Measurements from ENCODE around the gene PPIG. TPM values are rescaled to one million over a fixed set of nuclear protein-coding genes. Genes with fewer than 3 reads are reported as not detected.

Gene PPIG
- total and polyA plus RNA-seq, 2 experiments from 2014 or later = 40.7 to 157 TPM

DNA sequence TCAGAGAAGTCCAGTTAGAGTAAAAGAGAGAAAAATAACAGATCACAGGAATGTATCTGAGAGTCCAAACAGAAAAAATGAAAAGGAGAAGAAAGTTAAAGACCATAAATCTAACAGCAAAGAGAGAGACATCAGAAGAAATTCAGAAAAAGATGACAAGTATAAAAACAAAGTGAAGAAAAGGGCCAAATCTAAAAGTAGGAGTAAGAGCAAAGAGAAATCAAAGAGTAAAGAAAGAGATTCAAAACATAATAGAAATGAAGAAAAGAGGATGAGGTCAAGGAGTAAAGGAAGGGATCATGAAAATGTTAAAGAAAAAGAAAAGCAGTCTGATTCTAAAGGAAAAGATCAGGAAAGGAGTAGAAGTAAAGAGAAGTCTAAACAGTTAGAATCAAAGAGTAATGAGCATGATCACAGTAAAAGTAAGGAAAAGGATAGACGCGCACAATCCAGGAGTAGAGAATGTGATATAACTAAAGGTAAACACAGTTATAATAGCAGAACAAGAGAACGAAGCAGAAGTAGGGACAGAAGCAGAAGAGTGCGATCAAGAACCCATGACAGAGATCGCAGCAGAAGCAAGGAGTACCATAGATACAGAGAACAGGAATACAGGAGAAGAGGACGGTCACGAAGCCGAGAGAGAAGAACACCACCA lies 52.4 kb downstream of the PPIG start:
- TF ChIP-seq JUNB (IDR thresholded peaks at IDR 0.05; ENCODE audit: unreplicated experiment) (no peak), ETS1 (IDR thresholded peaks at IDR 0.05) (no peak), ZNF114 (CRISPR knock-in tag; IDR thresholded peaks at IDR 0.05) (no peak), CREB1 (CRISPR knock-in tag; IDR thresholded peaks at IDR 0.05; ENCODE audit: low read depth) (no peak), REST (IDR thresholded peaks at IDR 0.05; ENCODE audit: unreplicated experiment) (no peak), NANOG (IDR thresholded peaks at IDR 0.05; ENCODE audit: borderline replicate concordance) (no peak), STAT1 (IDR thresholded peaks at IDR 0.05; ENCODE audit: unreplicated experiment) (no peak), POLR2AphosphoS5 (IDR thresholded peaks at IDR 0.05; ENCODE audit: low read depth) (no peak), EZH2 (IDR thresholded peaks at IDR 0.05; ENCODE audit: low read depth, unreplicated experiment) (no peak), ZNF462 (CRISPR knock-in tag; IDR thresholded peaks at IDR 0.05) (no peak), EZH2phosphoT487 (IDR thresholded peaks at IDR 0.05; ENCODE audit: unreplicated experiment) (no peak)
- TF ChIP-seq, protein P1, sequence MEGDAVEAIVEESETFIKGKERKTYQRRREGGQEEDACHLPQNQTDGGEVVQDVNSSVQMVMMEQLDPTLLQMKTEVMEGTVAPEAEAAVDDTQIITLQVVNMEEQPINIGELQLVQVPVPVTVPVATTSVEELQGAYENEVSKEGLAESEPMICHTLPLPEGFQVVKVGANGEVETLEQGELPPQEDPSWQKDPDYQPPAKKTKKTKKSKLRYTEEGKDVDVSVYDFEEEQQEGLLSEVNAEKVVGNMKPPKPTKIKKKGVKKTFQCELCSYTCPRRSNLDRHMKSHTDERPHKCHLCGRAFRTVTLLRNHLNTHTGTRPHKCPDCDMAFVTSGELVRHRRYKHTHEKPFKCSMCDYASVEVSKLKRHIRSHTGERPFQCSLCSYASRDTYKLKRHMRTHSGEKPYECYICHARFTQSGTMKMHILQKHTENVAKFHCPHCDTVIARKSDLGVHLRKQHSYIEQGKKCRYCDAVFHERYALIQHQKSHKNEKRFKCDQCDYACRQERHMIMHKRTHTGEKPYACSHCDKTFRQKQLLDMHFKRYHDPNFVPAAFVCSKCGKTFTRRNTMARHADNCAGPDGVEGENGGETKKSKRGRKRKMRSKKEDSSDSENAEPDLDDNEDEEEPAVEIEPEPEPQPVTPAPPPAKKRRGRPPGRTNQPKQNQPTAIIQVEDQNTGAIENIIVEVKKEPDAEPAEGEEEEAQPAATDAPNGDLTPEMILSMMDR (conservative IDR thresholded peaks at IDR 0.05; ENCODE audit: low read depth in 2 of 2) = no peak
- Histone ChIP-seq H3K27me3 (ENCODE audit: insufficient read depth) (no peaks in the 10 kb centered on the region), H3K4me3 (no peak overlapping the region), H2AFZ (no peak overlapping the region), H4K20me1 (replicated peaks; ENCODE audit: insufficient read depth) (no peaks in the 10 kb centered on the region), H3K4me1 (ENCODE audit: insufficient read depth) (no peaks in the 10 kb centered on the region), H3K4me2 (no peak overlapping the region), H3F3A (replicated peaks; ENCODE audit: low read depth) (no peaks in the 10 kb centered on the region), H3K36me3 (ENCODE audit: insufficient read depth) (peaks cover 30% of the 10 kb centered on the region), H3K9me2 (ENCODE audit: insufficient read depth) (no peaks in the 10 kb centered on the region), H3K79me2 (replicated peaks; ENCODE audit: insufficient read depth) (no peaks in the 10 kb centered on the region), H3K27ac (ENCODE audit: low read depth) (no peak overlapping the region)
- Mint-ChIP-seq H3K4me1 (no peaks in the 10 kb centered on the region), H3K27me3 (ENCODE audit: insufficient read depth, low read depth, poor library complexity) (no peaks in the 10 kb centered on the region), H3K36me3 (ENCODE audit: low read depth) (peaks cover 12% of the 10 kb centered on the region), H3K4me3 (no peak overlapping the region), H3K27ac (no peak overlapping the region), H3K9me3 (no peaks in the 10 kb centered on the region)
- DNase-seq (ENCODE audit: low spot score) (no peak), ATAC-seq (no peak)

Data from GM23338 (cell line).